Neutrophil (primary cell): Measurements from ENCODE around the gene TAF1L.
"Not testable (repeated sequence)": the region's sequence is repeated elsewhere in the genome, so short reads cannot be mapped to it uniquely, and the experiment has no call there.

Experiments used
- H3K27ac ChIP-seq: fragments of 200-600 bp; sonication (generic); 2 replicates; pipeline ENCODE4 v1.5.1; 2016; ENCODE audit warnings: mild to moderate bottlenecking, moderate library complexity
- H3K27me3 ChIP-seq: fragments of 200-600 bp; sonication (generic); 2 replicates; pipeline ENCODE4 v1.6.0; 2016; ENCODE audit warnings: mild to moderate bottlenecking
- H3K36me3 ChIP-seq: fragments of 200-600 bp; sonication (generic); 2 replicates; pipeline ENCODE4 v1.5.1; 2017
- H3K4me1 ChIP-seq, 2 experiments: fragments of 200-600 bp in 1 of 2; sonication (generic) in 1 of 2; 1 replicate in 1 of 2; 2 replicates in 1 of 2; pipeline versions ENCODE4 v1.5.1 to v1.6.1; 2013 to 2016; ENCODE audit warnings: low read depth in 1 of 2, low read length in 1 of 2, mild to moderate bottlenecking in 1 of 2, moderate library complexity in 1 of 2; ENCODE audit not compliant: control insufficient read depth in 1 of 2, insufficient read depth in 1 of 2
- H3K4me3 ChIP-seq, 2 experiments: fragments of 200-600 bp in 1 of 2; sonication (generic) in 1 of 2; 1 replicate in 1 of 2; 2 replicates in 1 of 2; pipeline ENCODE4 v1.5.1; 2013 to 2016; ENCODE audit warnings: low read depth in 1 of 2, low read length in 1 of 2, mild to moderate bottlenecking in 1 of 2, moderate library complexity in 1 of 2
- H3K9me3 ChIP-seq: fragments of 200-600 bp; sonication (generic); 2 replicates; pipeline ENCODE4 v1.5.1; 2016
- CTCF ChIP-seq: fragments of 200-600 bp; sonication (generic); IDR thresholded peaks from 2 replicates; pipeline ENCODE4 v1.5.1; 2016; ENCODE audit warnings: antibody characterized with exemption

The TAF1L gene

GRCh38 chr9:32663741-32664140, 28.3 kb upstream of the TAF1L start:
- no peak for TF ChIP-seq CTCF
- no peak overlapping the region for H3K4me3 ChIP-seq
- H3K4me1 ChIP-seq = no peaks in the 10 kb centered on the region
- H3K27ac ChIP-seq = no peak overlapping the region
- H3K27me3 ChIP-seq = no peaks in the 10 kb centered on the region
- H3K36me3 ChIP-seq = no peaks in the 10 kb centered on the region
- H3K9me3 ChIP-seq = no peaks in the 10 kb centered on the region

- Histone ChIP-seq H3K4me1 (no peaks in the 10 kb centered on the region), H3K9me3 (no peaks in the 10 kb centered on the region), H3K4me3 (no peak overlapping the region), H3K27ac (no peak overlapping the region), H3K36me3 (no peaks in the 10 kb centered on the region), H3K27me3 (no peaks in the 10 kb centered on the region)
- no peak for TF ChIP-seq CTCF
Observed at GRCh38 chr9:32647671-32648070, 12.2 kb upstream of the TAF1L start.

GRCh38 chr9:32644698-32645097, 9.2 kb upstream of the TAF1L start:
- no peaks in the 10 kb centered on the region for H3K36me3 ChIP-seq
- H3K4me1 ChIP-seq = no peaks in the 10 kb centered on the region
- TF ChIP-seq CTCF = no peak
- H3K4me3 ChIP-seq = no peak overlapping the region
- H3K9me3 ChIP-seq = no peaks in the 10 kb centered on the region
- no peak overlapping the region for H3K27ac ChIP-seq
- no peaks in the 10 kb centered on the region for H3K27me3 ChIP-seq

- H3K27me3 ChIP-seq, H3K9me3 ChIP-seq, H3K4me3 ChIP-seq, H3K36me3 ChIP-seq, H3K27ac ChIP-seq, H3K4me1 ChIP-seq: not testable (repeated sequence)
Observed at GRCh38 chr9:32633151-32633550, 2.3 kb downstream of the TAF1L start.

- no peaks in the 10 kb centered on the region for H3K36me3 ChIP-seq
- no peak for TF ChIP-seq CTCF
- H3K4me3 ChIP-seq = no peak overlapping the region
- H3K4me1 ChIP-seq = no peaks in the 10 kb centered on the region
- H3K27me3 ChIP-seq = no peaks in the 10 kb centered on the region
- no peak overlapping the region for H3K27ac ChIP-seq
- no peaks in the 10 kb centered on the region for H3K9me3 ChIP-seq
Observed at GRCh38 chr9:32631991-32632390, 3.5 kb downstream of the TAF1L start.

GRCh38 chr9:32627394-32627954, 8.0 kb downstream of the TAF1L start:
- no peak for TF ChIP-seq CTCF
- Histone ChIP-seq H3K9me3 (no peaks in the 10 kb centered on the region), H3K4me1 (no peaks in the 10 kb centered on the region), H3K27ac (no peak overlapping the region), H3K36me3 (no peaks in the 10 kb centered on the region), H3K4me3 (no peak overlapping the region), H3K27me3 (no peaks in the 10 kb centered on the region)
